Activated naive CD8-positive, alpha-beta T cell treated with anti-CD3 and anti-CD28 coated beads for 36 hours (primary cell): ENCODE measurements around the gene HECTD3. TPM values are rescaled to one million over a fixed set of nuclear protein-coding genes. Genes with fewer than 3 reads are reported as not detected.
"Not testable (repeated sequence)": the region's sequence is repeated elsewhere in the genome, so short reads cannot be mapped to it uniquely, and the experiment has no call there.

Source experiments
- DNase-seq: peaks from one replicate; pipeline ENCODE4 v3.0.0; 2021
- H3K27ac Mint-ChIP-seq: one replicate; pipeline ENCODE4 v1.8.0; 2022; ENCODE audit warnings: mild to moderate bottlenecking, moderate library complexity, mixed read lengths
- H3K27me3 Mint-ChIP-seq: one replicate; pipeline ENCODE4 v1.8.0; 2022; ENCODE audit warnings: mild to moderate bottlenecking, mixed read lengths
- H3K36me3 Mint-ChIP-seq: one replicate; pipeline ENCODE4 v1.8.0; 2021; ENCODE audit warnings: mild to moderate bottlenecking, mixed read lengths
- H3K4me1 Mint-ChIP-seq: one replicate; pipeline ENCODE4 v1.8.0; 2021; ENCODE audit warnings: mixed read lengths
- H3K4me3 Mint-ChIP-seq: one replicate; pipeline ENCODE4 v1.8.0; 2022; ENCODE audit warnings: mild to moderate bottlenecking, moderate library complexity, mixed read lengths
- H3K9me3 Mint-ChIP-seq: one replicate; pipeline ENCODE4 v1.8.0; 2022; ENCODE audit warnings: mixed read lengths
- total RNA-seq, 2 experiments: library from RNA; stranded (reverse); gene quantifications; one replicate each; pipeline ENCODE4 v1.2.3, GENCODE V29; 2021

HECTD3 gene
- total RNA-seq, 2 experiments from 2014 or later: 23.4 to 23.5 TPM

GRCh38 chr1:45008076-45008475 is 3.0 kb downstream of the HECTD3 start:
- H3K36me3 Mint-ChIP-seq: peaks cover 4% of the 10 kb centered on the region
- no peak overlapping the region for H3K4me3 Mint-ChIP-seq
- no peak for DNase-seq
- H3K4me1 Mint-ChIP-seq: peaks cover 16% of the 10 kb centered on the region
- no peaks in the 10 kb centered on the region for H3K9me3 Mint-ChIP-seq
- H3K27ac Mint-ChIP-seq: no peak overlapping the region
- H3K27me3 Mint-ChIP-seq: no peaks in the 10 kb centered on the region

- H3K27me3 Mint-ChIP-seq: no peaks in the 10 kb centered on the region
- DNase-seq: no peak
- no peaks in the 10 kb centered on the region for H3K9me3 Mint-ChIP-seq
- H3K4me1 Mint-ChIP-seq: peaks cover 15% of the 10 kb centered on the region
- H3K4me3 Mint-ChIP-seq: no peak overlapping the region
- peaks cover 4% of the 10 kb centered on the region for H3K36me3 Mint-ChIP-seq
- H3K27ac Mint-ChIP-seq: no peak overlapping the region
Measured at GRCh38 chr1:45007311-45007710, 3.8 kb downstream of the HECTD3 start.

- Mint-ChIP-seq H3K27ac (no peak overlapping the region), H3K4me1 (peaks cover 14% of the 10 kb centered on the region), H3K9me3 (no peaks in the 10 kb centered on the region), H3K4me3 (no peak overlapping the region), H3K27me3 (no peaks in the 10 kb centered on the region), H3K36me3 (peaks cover 4% of the 10 kb centered on the region)
- no peak for DNase-seq
Measured at GRCh38 chr1:45005761-45006160, 5.4 kb downstream of the HECTD3 start.

- Mint-ChIP-seq H3K27me3 (no peaks in the 10 kb centered on the region), H3K4me3 (no peak overlapping the region), H3K9me3 (no peaks in the 10 kb centered on the region), H3K27ac (no peak overlapping the region), H3K4me1 (peaks cover 9% of the 10 kb centered on the region), H3K36me3 (peaks cover 4% of the 10 kb centered on the region)
- DNase-seq: no peak
Measured at GRCh38 chr1:45004281-45004920, 6.7 kb downstream of the HECTD3 start.

- Mint-ChIP-seq H3K4me3 (no peak overlapping the region), H3K27ac (no peak overlapping the region)
Measured at GRCh38 chr1:45003741-45004140, 7.4 kb downstream of the HECTD3 start.

GRCh38 chr1:45002650-45003645 is 8.2 kb downstream of the HECTD3 start:
- peaks cover 7% of the 10 kb centered on the region for H3K4me1 Mint-ChIP-seq

More at GRCh38 chr1:45003741-45004140, 7.4 kb downstream of the HECTD3 start:
- Mint-ChIP-seq H3K4me1 (peaks cover 7% of the 10 kb centered on the region), H3K9me3 (no peaks in the 10 kb centered on the region), H3K36me3 (peaks cover 2% of the 10 kb centered on the region), H3K27me3 (no peaks in the 10 kb centered on the region)
- DNase-seq: no peak

GRCh38 chr1:45001576-45001975 is 9.5 kb downstream of the HECTD3 start:
- not testable (repeated sequence) for H3K27me3 Mint-ChIP-seq, H3K36me3 Mint-ChIP-seq, DNase-seq, H3K4me1 Mint-ChIP-seq, H3K4me3 Mint-ChIP-seq, H3K27ac Mint-ChIP-seq, H3K9me3 Mint-ChIP-seq

More at GRCh38 chr1:45002650-45003645, 8.2 kb downstream of the HECTD3 start:
- DNase-seq: no peak
- no peak overlapping the region for H3K27ac Mint-ChIP-seq
- no peaks in the 10 kb centered on the region for H3K9me3 Mint-ChIP-seq
- no peaks in the 10 kb centered on the region for H3K27me3 Mint-ChIP-seq
- H3K36me3 Mint-ChIP-seq: no peaks in the 10 kb centered on the region
- H3K4me3 Mint-ChIP-seq: no peak overlapping the region

- no peaks in the 10 kb centered on the region for H3K36me3 Mint-ChIP-seq
- no peaks in the 10 kb centered on the region for H3K9me3 Mint-ChIP-seq
- H3K4me1 Mint-ChIP-seq: peaks cover 7% of the 10 kb centered on the region
- H3K4me3 Mint-ChIP-seq: no peak overlapping the region
- H3K27me3 Mint-ChIP-seq: no peaks in the 10 kb centered on the region
- DNase-seq: no peak
- H3K27ac Mint-ChIP-seq: peak overlapping the region; percentile 77
Measured at GRCh38 chr1:45001011-45001481, 10.1 kb downstream of the HECTD3 start.

GRCh38 chr1:44999232-44999631 is 11.9 kb downstream of the HECTD3 start:
- no peak for DNase-seq
- Mint-ChIP-seq H3K27me3 (no peaks in the 10 kb centered on the region), H3K4me3 (no peak overlapping the region), H3K9me3 (no peaks in the 10 kb centered on the region), H3K27ac (no peak overlapping the region), H3K36me3 (no peaks in the 10 kb centered on the region), H3K4me1 (peaks cover 7% of the 10 kb centered on the region)

GRCh38 chr1:44995467-44996238 is 15.5 kb downstream of the HECTD3 start:
- no peak overlapping the region for H3K27ac Mint-ChIP-seq
- no peak overlapping the region for H3K4me3 Mint-ChIP-seq
- no peaks in the 10 kb centered on the region for H3K27me3 Mint-ChIP-seq
- H3K9me3 Mint-ChIP-seq: no peaks in the 10 kb centered on the region
- no peaks in the 10 kb centered on the region for H3K36me3 Mint-ChIP-seq
- DNase-seq: no peak
- H3K4me1 Mint-ChIP-seq: peaks cover 3% of the 10 kb centered on the region

GRCh38 chr1:44994309-44994898 is 16.7 kb downstream of the HECTD3 start:
- no peaks in the 10 kb centered on the region for H3K27me3 Mint-ChIP-seq
- H3K4me1 Mint-ChIP-seq: no peaks in the 10 kb centered on the region
- H3K9me3 Mint-ChIP-seq: no peaks in the 10 kb centered on the region
- no peaks in the 10 kb centered on the region for H3K36me3 Mint-ChIP-seq
- H3K27ac Mint-ChIP-seq: no peak overlapping the region
- H3K4me3 Mint-ChIP-seq: no peak overlapping the region
- DNase-seq: no peak

GRCh38 chr1:44988531-44989156 is 22.5 kb downstream of the HECTD3 start:
- H3K4me3 Mint-ChIP-seq: no peak overlapping the region
- H3K4me1 Mint-ChIP-seq: peaks cover 16% of the 10 kb centered on the region
- H3K36me3 Mint-ChIP-seq: peaks cover 10% of the 10 kb centered on the region

GRCh38 chr1:44985747-44986359 is 25.3 kb downstream of the HECTD3 start:
- Mint-ChIP-seq H3K27ac (peak overlapping the region; percentile 93), H3K4me3 (peak overlapping the region; percentile 99), H3K4me1 (peaks cover 20% of the 10 kb centered on the region), H3K36me3 (peaks cover 14% of the 10 kb centered on the region), H3K9me3 (no peaks in the 10 kb centered on the region), H3K27me3 (no peaks in the 10 kb centered on the region)
- DNase-seq: no peak

More at GRCh38 chr1:44988531-44989156, 22.5 kb downstream of the HECTD3 start:
- H3K27me3 Mint-ChIP-seq: no peaks in the 10 kb centered on the region
- no peak for DNase-seq
- no peaks in the 10 kb centered on the region for H3K9me3 Mint-ChIP-seq
- no peak overlapping the region for H3K27ac Mint-ChIP-seq

- peaks cover 48% of the 10 kb centered on the region for H3K36me3 Mint-ChIP-seq
- DNase-seq, H3K4me1 Mint-ChIP-seq, H3K27ac Mint-ChIP-seq, H3K27me3 Mint-ChIP-seq, H3K4me3 Mint-ChIP-seq, H3K9me3 Mint-ChIP-seq: not testable (repeated sequence)
Measured at GRCh38 chr1:44977372-44977771, 33.8 kb downstream of the HECTD3 start.
